HEK293 (cell line): ENCODE measurements around the gene PAX2.
A peak's percentile ranks its signal among the peaks of the same experiment; 100 is the strongest.

Experiments used
- CTCF ChIA-PET: fragments of 350-600 bp; formaldehyde crosslinking; extraction: SDS; loops from one replicate; lab custom pipeline; 2021; ENCODE audit warnings: antibody characterized with exemption; lab: Yijun Ruan, JAX
- POLR2A ChIA-PET: fragments of 300-600 bp; formaldehyde crosslinking; extraction: SDS; loops from one replicate; lab custom pipeline; 2020; ENCODE audit warnings: antibody characterized with exemption, inconsistent platforms; lab: Yijun Ruan, JAX
- H3K27ac ChIP-seq: fragments of 200-500 bp; sonication (Bioruptor generic); 2 replicates; pipeline ENCODE4 v1.5.1; 2014; ENCODE audit warnings: low read depth, low read length, control low read depth, inconsistent platforms; ENCODE audit errors: extremely low read depth
- H3K36me3 ChIP-seq, 2 experiments: fragments of 200-500 bp in 1 of 2; sonication (Bioruptor generic) in 1 of 2; 1 replicate in 1 of 2; 2 replicates in 1 of 2; pipeline ENCODE4 v1.5.1; 2014 to 2017; ENCODE audit warnings: inconsistent platforms in 2 of 2, low read length in 2 of 2; ENCODE audit not compliant: control insufficient read depth in 2 of 2, insufficient read depth in 1 of 2
- H3K4me1 ChIP-seq: fragments of 200-500 bp; sonication (Bioruptor generic); 2 replicates; pipeline ENCODE4 v1.5.1; 2014; ENCODE audit warnings: mild to moderate bottlenecking, low read length, inconsistent platforms; ENCODE audit not compliant: control insufficient read depth, insufficient read depth
- H3K4me3 ChIP-seq: 2 replicates; pipeline ENCODE4 v1.5.1; 2011; ENCODE audit warnings: low read depth, mild to moderate bottlenecking, control low read depth, low read length, moderate library complexity
- H3K9me3 ChIP-seq: fragments of 200-500 bp; sonication (Bioruptor generic); 2 replicates; pipeline ENCODE4 v1.5.1; 2014; ENCODE audit warnings: low read depth, low read length, inconsistent platforms; ENCODE audit not compliant: control insufficient read depth, insufficient read depth
- HOXC10 ChIP-seq: sonication (generic); formaldehyde crosslinking; IDR thresholded peaks from 2 replicates; pipeline ENCODE4 v1.8.1; 2023; ENCODE audit warnings: mild to moderate bottlenecking, missing genetic modification reagents
- IKZF3 ChIP-seq: fragments of 450-650 bp; IDR thresholded peaks from 2 replicates; pipeline ENCODE4 v1.5.0; 2018; ENCODE audit warnings: missing biosample characterization, mild to moderate bottlenecking, missing genetic modification characterization, moderate library complexity
- KLF7 ChIP-seq: fragments of 450-650 bp; formaldehyde crosslinking; IDR thresholded peaks from 2 replicates; pipeline ENCODE4 v1.5.1; 2016; ENCODE audit warnings: missing biosample characterization, missing genetic modification characterization, borderline replicate concordance
- PRDM1 ChIP-seq: fragments of 450-650 bp; formaldehyde crosslinking; IDR thresholded peaks from 2 replicates; pipeline ENCODE4; 2016; ENCODE audit warnings: missing biosample characterization, missing genetic modification characterization
- SP7 ChIP-seq: fragments of 450-650 bp; formaldehyde crosslinking; IDR thresholded peaks from 2 replicates; pipeline ENCODE4 v1.5.1; 2016; ENCODE audit warnings: missing biosample characterization, missing genetic modification characterization
- ZBTB20 ChIP-seq: fragments of 450-650 bp; formaldehyde crosslinking; IDR thresholded peaks from 2 replicates; pipeline ENCODE4 v1.5.1; 2016; ENCODE audit warnings: missing biosample characterization, missing genetic modification characterization
- ZFP3 ChIP-seq: fragments of 450-650 bp; formaldehyde crosslinking; IDR thresholded peaks from 2 replicates; pipeline ENCODE4 v1.5.1; 2016; ENCODE audit warnings: low read depth, missing biosample characterization, missing genetic modification characterization
- ZNF274 ChIP-seq, 2 experiments: fragments of 200-500 bp in 1 of 2; fragments of 450-650 bp in 1 of 2; sonication (Bioruptor generic) in 1 of 2; formaldehyde crosslinking in 1 of 2; IDR thresholded peaks; 2 replicates each; pipeline versions ENCODE4 v1.5.1 to v1.6.1; 2014 to 2016; ENCODE audit warnings: borderline replicate concordance in 1 of 2, inconsistent platforms in 1 of 2, low read length in 1 of 2, missing biosample characterization in 1 of 2, missing genetic modification characterization in 1 of 2
- ZNF324 ChIP-seq: fragments of 450-650 bp; formaldehyde crosslinking; IDR thresholded peaks from 2 replicates; pipeline ENCODE4 v1.5.1; 2016; ENCODE audit warnings: missing biosample characterization, missing genetic modification characterization
- ZNF433 ChIP-seq: fragments of 450-650 bp; formaldehyde crosslinking; IDR thresholded peaks from 2 replicates; pipeline ENCODE4 v1.5.1; 2016; ENCODE audit warnings: missing biosample characterization, missing genetic modification characterization, low read depth
- ZNF664 ChIP-seq: fragments of 450-650 bp; formaldehyde crosslinking; IDR thresholded peaks from 2 replicates; pipeline ENCODE4 v1.5.1; 2016; ENCODE audit warnings: missing biosample characterization, missing genetic modification characterization
- ZSCAN23 ChIP-seq: fragments of 450-650 bp; formaldehyde crosslinking; IDR thresholded peaks from 2 replicates; pipeline ENCODE4 v1.5.1; 2016; ENCODE audit warnings: missing biosample characterization, missing genetic modification characterization
- ZSCAN30 ChIP-seq: fragments of 450-650 bp; IDR thresholded peaks from 2 replicates; pipeline ENCODE4 v1.5.1; 2018; ENCODE audit warnings: missing biosample characterization, mild to moderate bottlenecking, missing genetic modification characterization, moderate library complexity
- ZXDB ChIP-seq: fragments of 450-650 bp; formaldehyde crosslinking; IDR thresholded peaks from 2 replicates; pipeline ENCODE4 v1.5.1; 2016; ENCODE audit warnings: missing biosample characterization, missing genetic modification characterization
- TF ChIP-seq, protein P1 (sequence below): sonication (generic); formaldehyde crosslinking; IDR thresholded peaks from 2 replicates; pipeline ENCODE4 v1.8.1; 2022; ENCODE audit warnings: mild to moderate bottlenecking, moderate library complexity, missing genetic modification reagents
- TF ChIP-seq, protein P2 (sequence below): fragments of 450-650 bp; IDR thresholded peaks from 2 replicates; pipeline ENCODE4 v1.5.1; 2018; ENCODE audit warnings: missing biosample characterization, mild to moderate bottlenecking, missing genetic modification characterization
- TF ChIP-seq, protein P3 (sequence below): fragments of 450-650 bp; formaldehyde crosslinking; IDR thresholded peaks from 2 replicates; pipeline ENCODE4 v1.5.1; 2016; ENCODE audit warnings: missing biosample characterization, missing genetic modification characterization, borderline replicate concordance
- TF ChIP-seq, protein P4 (sequence below): fragments of 450-650 bp; formaldehyde crosslinking; IDR thresholded peaks from 2 replicates; pipeline ENCODE4 v1.5.1; 2016; ENCODE audit warnings: missing biosample characterization, missing genetic modification characterization
- TF ChIP-seq, protein P5 (sequence below): fragments of 450-650 bp; formaldehyde crosslinking; IDR thresholded peaks from 2 replicates; pipeline ENCODE4 v1.5.1; 2016; ENCODE audit warnings: missing biosample characterization, missing genetic modification characterization
- TF ChIP-seq, protein P6 (sequence below): fragments of 450-650 bp; formaldehyde crosslinking; IDR thresholded peaks from 2 replicates; pipeline ENCODE4 v1.5.1; 2016; ENCODE audit warnings: missing biosample characterization, missing genetic modification characterization
- TF ChIP-seq, protein P7 (sequence below): fragments of 450-650 bp; formaldehyde crosslinking; IDR thresholded peaks from 2 replicates; pipeline ENCODE4 v1.5.1; 2016; ENCODE audit warnings: missing biosample characterization, missing genetic modification characterization

PAX2 gene

DNA sequence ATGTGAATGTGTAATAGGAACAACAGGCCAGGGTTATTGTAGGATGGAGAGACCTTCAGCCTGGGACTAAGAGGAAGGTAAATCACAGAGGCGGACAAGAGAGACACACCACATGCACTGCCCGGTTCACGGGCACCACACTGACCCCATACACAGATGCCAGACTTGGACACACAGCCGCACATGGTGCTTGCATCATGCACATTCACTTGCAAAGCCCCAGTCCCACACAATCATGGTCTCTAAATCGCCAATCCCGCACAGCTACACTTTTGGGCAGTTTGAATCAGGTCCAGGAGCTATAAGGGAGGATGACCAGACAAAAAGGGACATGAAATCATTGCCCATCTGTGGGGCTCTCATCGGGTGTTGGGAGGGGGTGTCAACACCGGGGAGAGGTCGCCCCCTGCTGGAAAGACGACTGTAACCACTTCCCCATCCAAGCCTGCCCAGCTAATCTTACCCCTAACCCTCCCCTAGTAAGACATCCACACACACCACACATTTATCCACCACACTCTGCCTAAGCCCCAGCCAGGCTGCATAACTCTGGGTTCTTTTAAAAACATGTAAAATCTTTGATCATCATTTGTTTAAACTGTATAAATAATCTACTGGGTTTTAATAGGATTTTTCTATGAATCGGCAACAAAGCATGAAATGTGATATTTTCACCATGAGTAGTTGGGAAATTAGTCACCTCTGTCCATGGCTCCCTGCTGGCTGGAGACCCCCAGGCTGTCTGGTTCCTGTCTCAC lies 126.8 kb downstream of the PAX2 start (continued):
- TF ChIP-seq, protein P1, sequence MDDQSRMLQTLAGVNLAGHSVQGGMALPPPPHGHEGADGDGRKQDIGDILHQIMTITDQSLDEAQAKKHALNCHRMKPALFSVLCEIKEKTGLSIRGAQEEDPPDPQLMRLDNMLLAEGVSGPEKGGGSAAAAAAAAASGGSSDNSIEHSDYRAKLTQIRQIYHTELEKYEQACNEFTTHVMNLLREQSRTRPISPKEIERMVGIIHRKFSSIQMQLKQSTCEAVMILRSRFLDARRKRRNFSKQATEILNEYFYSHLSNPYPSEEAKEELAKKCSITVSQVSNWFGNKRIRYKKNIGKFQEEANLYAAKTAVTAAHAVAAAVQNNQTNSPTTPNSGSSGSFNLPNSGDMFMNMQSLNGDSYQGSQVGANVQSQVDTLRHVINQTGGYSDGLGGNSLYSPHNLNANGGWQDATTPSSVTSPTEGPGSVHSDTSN (CRISPR knock-in tag): no peak
- TF ChIP-seq, protein P2, sequence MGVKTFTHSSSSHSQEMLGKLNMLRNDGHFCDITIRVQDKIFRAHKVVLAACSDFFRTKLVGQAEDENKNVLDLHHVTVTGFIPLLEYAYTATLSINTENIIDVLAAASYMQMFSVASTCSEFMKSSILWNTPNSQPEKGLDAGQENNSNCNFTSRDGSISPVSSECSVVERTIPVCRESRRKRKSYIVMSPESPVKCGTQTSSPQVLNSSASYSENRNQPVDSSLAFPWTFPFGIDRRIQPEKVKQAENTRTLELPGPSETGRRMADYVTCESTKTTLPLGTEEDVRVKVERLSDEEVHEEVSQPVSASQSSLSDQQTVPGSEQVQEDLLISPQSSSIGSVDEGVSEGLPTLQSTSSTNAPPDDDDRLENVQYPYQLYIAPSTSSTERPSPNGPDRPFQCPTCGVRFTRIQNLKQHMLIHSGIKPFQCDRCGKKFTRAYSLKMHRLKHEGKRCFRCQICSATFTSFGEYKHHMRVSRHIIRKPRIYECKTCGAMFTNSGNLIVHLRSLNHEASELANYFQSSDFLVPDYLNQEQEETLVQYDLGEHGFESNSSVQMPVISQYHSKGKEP (tag by site-specific recombination): no peak
- 0 out of 2 replicates have a peak, but pooled peaks have one; percentile 30 for TF ChIP-seq ZBTB20 (tag by site-specific recombination)
- TF ChIP-seq, protein P3, sequence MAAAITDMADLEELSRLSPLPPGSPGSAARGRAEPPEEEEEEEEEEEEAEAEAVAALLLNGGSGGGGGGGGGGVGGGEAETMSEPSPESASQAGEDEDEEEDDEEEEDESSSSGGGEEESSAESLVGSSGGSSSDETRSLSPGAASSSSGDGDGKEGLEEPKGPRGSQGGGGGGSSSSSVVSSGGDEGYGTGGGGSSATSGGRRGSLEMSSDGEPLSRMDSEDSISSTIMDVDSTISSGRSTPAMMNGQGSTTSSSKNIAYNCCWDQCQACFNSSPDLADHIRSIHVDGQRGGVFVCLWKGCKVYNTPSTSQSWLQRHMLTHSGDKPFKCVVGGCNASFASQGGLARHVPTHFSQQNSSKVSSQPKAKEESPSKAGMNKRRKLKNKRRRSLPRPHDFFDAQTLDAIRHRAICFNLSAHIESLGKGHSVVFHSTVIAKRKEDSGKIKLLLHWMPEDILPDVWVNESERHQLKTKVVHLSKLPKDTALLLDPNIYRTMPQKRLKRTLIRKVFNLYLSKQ: no peak
- TF ChIP-seq PRDM1: no peak
- TF ChIP-seq KLF7: no peak
- peak; percentile 44 for TF ChIP-seq SP7 (tag by site-specific recombination)
- TF ChIP-seq, protein P4, sequence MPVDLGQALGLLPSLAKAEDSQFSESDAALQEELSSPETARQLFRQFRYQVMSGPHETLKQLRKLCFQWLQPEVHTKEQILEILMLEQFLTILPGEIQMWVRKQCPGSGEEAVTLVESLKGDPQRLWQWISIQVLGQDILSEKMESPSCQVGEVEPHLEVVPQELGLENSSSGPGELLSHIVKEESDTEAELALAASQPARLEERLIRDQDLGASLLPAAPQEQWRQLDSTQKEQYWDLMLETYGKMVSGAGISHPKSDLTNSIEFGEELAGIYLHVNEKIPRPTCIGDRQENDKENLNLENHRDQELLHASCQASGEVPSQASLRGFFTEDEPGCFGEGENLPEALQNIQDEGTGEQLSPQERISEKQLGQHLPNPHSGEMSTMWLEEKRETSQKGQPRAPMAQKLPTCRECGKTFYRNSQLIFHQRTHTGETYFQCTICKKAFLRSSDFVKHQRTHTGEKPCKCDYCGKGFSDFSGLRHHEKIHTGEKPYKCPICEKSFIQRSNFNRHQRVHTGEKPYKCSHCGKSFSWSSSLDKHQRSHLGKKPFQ: no peak
- TF ChIP-seq, protein P5, sequence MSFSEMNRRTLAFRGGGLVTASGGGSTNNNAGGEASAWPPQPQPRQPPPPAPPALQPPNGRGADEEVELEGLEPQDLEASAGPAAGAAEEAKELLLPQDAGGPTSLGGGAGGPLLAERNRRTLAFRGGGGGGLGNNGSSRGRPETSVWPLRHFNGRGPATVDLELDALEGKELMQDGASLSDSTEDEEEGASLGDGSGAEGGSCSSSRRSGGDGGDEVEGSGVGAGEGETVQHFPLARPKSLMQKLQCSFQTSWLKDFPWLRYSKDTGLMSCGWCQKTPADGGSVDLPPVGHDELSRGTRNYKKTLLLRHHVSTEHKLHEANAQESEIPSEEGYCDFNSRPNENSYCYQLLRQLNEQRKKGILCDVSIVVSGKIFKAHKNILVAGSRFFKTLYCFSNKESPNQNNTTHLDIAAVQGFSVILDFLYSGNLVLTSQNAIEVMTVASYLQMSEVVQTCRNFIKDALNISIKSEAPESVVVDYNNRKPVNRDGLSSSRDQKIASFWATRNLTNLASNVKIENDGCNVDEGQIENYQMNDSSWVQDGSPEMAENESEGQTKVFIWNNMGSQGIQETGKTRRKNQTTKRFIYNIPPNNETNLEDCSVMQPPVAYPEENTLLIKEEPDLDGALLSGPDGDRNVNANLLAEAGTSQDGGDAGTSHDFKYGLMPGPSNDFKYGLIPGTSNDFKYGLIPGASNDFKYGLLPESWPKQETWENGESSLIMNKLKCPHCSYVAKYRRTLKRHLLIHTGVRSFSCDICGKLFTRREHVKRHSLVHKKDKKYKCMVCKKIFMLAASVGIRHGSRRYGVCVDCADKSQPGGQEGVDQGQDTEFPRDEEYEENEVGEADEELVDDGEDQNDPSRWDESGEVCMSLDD (tag by site-specific recombination): peak; percentile 53; the same call in 1 of the 2 replicates
- TF ChIP-seq, protein P6, sequence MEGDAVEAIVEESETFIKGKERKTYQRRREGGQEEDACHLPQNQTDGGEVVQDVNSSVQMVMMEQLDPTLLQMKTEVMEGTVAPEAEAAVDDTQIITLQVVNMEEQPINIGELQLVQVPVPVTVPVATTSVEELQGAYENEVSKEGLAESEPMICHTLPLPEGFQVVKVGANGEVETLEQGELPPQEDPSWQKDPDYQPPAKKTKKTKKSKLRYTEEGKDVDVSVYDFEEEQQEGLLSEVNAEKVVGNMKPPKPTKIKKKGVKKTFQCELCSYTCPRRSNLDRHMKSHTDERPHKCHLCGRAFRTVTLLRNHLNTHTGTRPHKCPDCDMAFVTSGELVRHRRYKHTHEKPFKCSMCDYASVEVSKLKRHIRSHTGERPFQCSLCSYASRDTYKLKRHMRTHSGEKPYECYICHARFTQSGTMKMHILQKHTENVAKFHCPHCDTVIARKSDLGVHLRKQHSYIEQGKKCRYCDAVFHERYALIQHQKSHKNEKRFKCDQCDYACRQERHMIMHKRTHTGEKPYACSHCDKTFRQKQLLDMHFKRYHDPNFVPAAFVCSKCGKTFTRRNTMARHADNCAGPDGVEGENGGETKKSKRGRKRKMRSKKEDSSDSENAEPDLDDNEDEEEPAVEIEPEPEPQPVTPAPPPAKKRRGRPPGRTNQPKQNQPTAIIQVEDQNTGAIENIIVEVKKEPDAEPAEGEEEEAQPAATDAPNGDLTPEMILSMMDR (tag by site-specific recombination): peak; percentile 85
- TF ChIP-seq ZNF664: no peak

DNA sequence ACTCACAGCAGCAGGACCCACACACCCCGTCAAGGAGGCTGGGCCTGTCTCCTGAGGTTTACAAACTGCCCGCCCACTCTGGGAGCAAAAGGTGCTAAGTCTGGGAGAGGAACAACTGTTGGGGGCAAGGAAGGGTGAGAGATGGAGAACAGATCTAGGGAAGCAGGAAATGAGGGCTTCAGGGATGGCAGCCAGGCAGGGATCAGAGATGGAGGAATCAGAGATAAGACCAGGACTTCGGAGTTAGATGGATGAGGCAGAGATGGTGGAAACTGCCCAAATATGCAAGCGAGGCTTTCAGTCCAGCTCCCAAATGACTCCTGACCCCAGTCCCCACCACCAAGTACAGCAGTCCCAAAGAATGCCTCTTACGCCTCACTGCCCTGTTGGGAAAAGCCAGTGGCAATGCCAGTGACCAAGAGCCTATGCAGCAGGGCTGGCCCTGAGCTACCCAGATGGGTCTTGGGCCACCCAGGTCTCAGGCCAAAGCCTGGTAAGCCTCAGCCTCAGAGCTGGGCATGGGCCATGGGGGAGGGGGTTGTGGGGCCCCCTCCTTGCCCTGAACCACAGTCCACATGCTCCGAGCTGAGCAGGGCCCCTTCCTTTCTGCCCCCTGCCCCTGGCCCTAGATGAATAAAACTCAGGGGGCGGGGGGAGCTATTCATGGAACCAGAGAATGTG lies 127.9 kb downstream of the PAX2 start:
- POLR2A ChIA-PET: no interaction called here
- Histone ChIP-seq H3K4me3 (no peak overlapping the region), H3K4me1 (no peaks in the 10 kb centered on the region), H3K9me3 (no peaks in the 10 kb centered on the region), H3K36me3 (no peaks in the 10 kb centered on the region), H3K27ac (no peak overlapping the region)
- CTCF ChIA-PET: interaction anchor here (0.6 to 9.9 kb wide), 12 partner anchors 12 to 391 kb away, joined by 3 to 197 read pairs (median 4); partner anchors contain the start of gene PAX2
- TF ChIP-seq ZSCAN30 (tag by site-specific recombination): no peak
- TF ChIP-seq ZSCAN23 (tag by site-specific recombination): no peak
- TF ChIP-seq ZNF324 (tag by site-specific recombination): no peak
- TF ChIP-seq, protein P7, sequence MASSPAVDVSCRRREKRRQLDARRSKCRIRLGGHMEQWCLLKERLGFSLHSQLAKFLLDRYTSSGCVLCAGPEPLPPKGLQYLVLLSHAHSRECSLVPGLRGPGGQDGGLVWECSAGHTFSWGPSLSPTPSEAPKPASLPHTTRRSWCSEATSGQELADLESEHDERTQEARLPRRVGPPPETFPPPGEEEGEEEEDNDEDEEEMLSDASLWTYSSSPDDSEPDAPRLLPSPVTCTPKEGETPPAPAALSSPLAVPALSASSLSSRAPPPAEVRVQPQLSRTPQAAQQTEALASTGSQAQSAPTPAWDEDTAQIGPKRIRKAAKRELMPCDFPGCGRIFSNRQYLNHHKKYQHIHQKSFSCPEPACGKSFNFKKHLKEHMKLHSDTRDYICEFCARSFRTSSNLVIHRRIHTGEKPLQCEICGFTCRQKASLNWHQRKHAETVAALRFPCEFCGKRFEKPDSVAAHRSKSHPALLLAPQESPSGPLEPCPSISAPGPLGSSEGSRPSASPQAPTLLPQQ: no peak
- TF ChIP-seq HOXC10: no peak
- no peak for TF ChIP-seq ZFP3 (tag by site-specific recombination)
- TF ChIP-seq ZNF274 (IDR thresholded peaks at IDR 0.05; ENCODE audit: low read length): no peak
- no peak for TF ChIP-seq ZNF274 (tag by site-specific recombination; IDR thresholded peaks at IDR 0.05; ENCODE audit: borderline replicate concordance)
- no peak for TF ChIP-seq ZXDB (tag by site-specific recombination)
- TF ChIP-seq ZNF433 (tag by site-specific recombination): no peak
- TF ChIP-seq IKZF3 (tag by site-specific recombination): no peak
